B cell (primary cell): ENCODE results near the gene NRP1. TPM values are rescaled to one million over a fixed set of nuclear protein-coding genes. Genes with fewer than 3 reads are reported as not detected.

Source experiments
- ATAC-seq: fragments of 200-7000 bp; cut with Tn5 transposase; one replicate; pipeline ENCODE4 v1.10.0; 2021; ENCODE audit warnings: low read depth, mild to moderate bottlenecking, moderate number of reproducible peaks, moderate library complexity
- CTCF ChIA-PET: fragments of 350-600 bp; sonication (Branson Sonifier 250); formaldehyde crosslinking; loops from one replicate; lab custom pipeline; 2021; ENCODE audit warnings: antibody characterized with exemption, inconsistent platforms; lab: Charles Lee
- POLR2A ChIA-PET: fragments of 350-600 bp; sonication (Branson Sonifier 250); formaldehyde crosslinking; loops from one replicate; lab custom pipeline; 2021; ENCODE audit warnings: antibody characterized with exemption; lab: Charles Lee
- DNase-seq: peaks from one replicate; pipeline ENCODE4 v3.0.0; 2013
- H2AFZ ChIP-seq: 2 replicates; pipeline ENCODE4 v1.6.1; 2012; ENCODE audit warnings: mild to moderate bottlenecking, low read depth, low read length; ENCODE audit not compliant: insufficient read depth, poor library complexity, severe bottlenecking
- H3K27ac ChIP-seq, 2 donors: 1 replicate in 1 of 2; 2 replicates in 1 of 2; pipeline ENCODE4 v1.5.1; 2012 to 2013; ENCODE audit warnings: low read length in 2 of 2, mild to moderate bottlenecking in 2 of 2, moderate library complexity in 1 of 2
- H3K27me3 ChIP-seq, 4 experiments: fragments of 200-600 bp in 1 of 4; sonication (generic) in 1 of 4; replicated peaks in 1 of 4; 1 replicate in 2 of 4; 2 replicates in 2 of 4; pipeline versions ENCODE4 v1.6.1 to v1.7.0; 2013 to 2016; ENCODE audit warnings: low read length in 3 of 4, mild to moderate bottlenecking in 2 of 4, mixed read lengths in 1 of 4, moderate library complexity in 1 of 4; ENCODE audit not compliant: insufficient read depth in 4 of 4, control insufficient read depth in 3 of 4; ENCODE audit errors: control extremely low read depth in 1 of 4
- H3K36me3 ChIP-seq, 2 experiments: replicated peaks in 1 of 2; 1 replicate in 1 of 2; 2 replicates in 1 of 2; pipeline versions ENCODE4 v1.6.1 to v1.7.1; 2013; ENCODE audit warnings: low read length in 1 of 2; ENCODE audit not compliant: insufficient read depth in 2 of 2, control insufficient read depth in 1 of 2; ENCODE audit errors: control extremely low read depth in 1 of 2, extremely low read depth in 1 of 2
- H3K4me1 ChIP-seq, 2 donors: fragments of 200-600 bp in 1 of 2; sonication (generic) in 1 of 2; 1 replicate in 1 of 2; 2 replicates in 1 of 2; pipeline versions ENCODE4 v1.5.1 to v1.6.1; 2013 to 2017; ENCODE audit warnings: low read length in 2 of 2; ENCODE audit not compliant: control insufficient read depth in 2 of 2, insufficient read depth in 2 of 2
- H3K4me2 ChIP-seq: replicated peaks from 2 replicates; pipeline ENCODE3; 2012; ENCODE audit warnings: mild to moderate bottlenecking, low read depth, low read length; ENCODE audit not compliant: poor library complexity, severe bottlenecking
- H3K4me3 ChIP-seq, 5 experiments: fragments of 200-600 bp in 1 of 5; sonication (generic) in 1 of 5; 1 replicate in 3 of 5; 2 replicates in 2 of 5; pipeline versions ENCODE4 v1.5.1 to v1.7.0; 2011 to 2016; ENCODE audit warnings: low read length in 4 of 5, mild to moderate bottlenecking in 4 of 5, low read depth in 2 of 5, control low read depth in 1 of 5, moderate library complexity in 1 of 5; ENCODE audit not compliant: insufficient read depth in 1 of 5; ENCODE audit errors: control extremely low read depth in 1 of 5, extremely low read depth in 1 of 5
- H3K79me2 ChIP-seq: fragments of 200-600 bp; sonication (generic); one replicate; pipeline ENCODE4 v1.6.0; 2016; ENCODE audit warnings: low read length; ENCODE audit not compliant: control insufficient read depth, insufficient read depth
- H3K9ac ChIP-seq: fragments of 200-600 bp; sonication (generic); 2 replicates; pipeline ENCODE4 v1.6.1; 2017; ENCODE audit warnings: mild to moderate bottlenecking, low read length, moderate library complexity
- H3K9me3 ChIP-seq, 3 donors: one replicate each; pipeline versions ENCODE4 v1.6.1 to v1.7.1; 2013; ENCODE audit warnings: low read length in 2 of 3; ENCODE audit not compliant: control insufficient read depth in 2 of 3, insufficient read depth in 1 of 3; ENCODE audit errors: control extremely low read depth in 1 of 3
- H4K20me1 ChIP-seq: 2 replicates; pipeline ENCODE4 v1.6.0; 2012; ENCODE audit warnings: mild to moderate bottlenecking, low read length; ENCODE audit not compliant: insufficient read depth, control insufficient read depth, poor library complexity, severe bottlenecking
- H3K27ac Mint-ChIP-seq: one replicate; pipeline ENCODE4 v1.8.0; 2021; ENCODE audit warnings: mixed read lengths
- H3K27me3 Mint-ChIP-seq: one replicate; pipeline ENCODE4 v1.8.0; 2021; ENCODE audit warnings: mixed read lengths
- H3K4me1 Mint-ChIP-seq: one replicate; pipeline ENCODE4 v1.8.0; 2021; ENCODE audit warnings: mixed read lengths
- H3K4me3 Mint-ChIP-seq: one replicate; pipeline ENCODE4 v1.8.0; 2021; ENCODE audit warnings: mixed read lengths
- H3K9me3 Mint-ChIP-seq: one replicate; pipeline ENCODE4 v1.8.0; 2022; ENCODE audit warnings: mixed read lengths; ENCODE audit not compliant: insufficient read depth
- EZH2 ChIP-seq: IDR thresholded peaks from 2 replicates; pipeline ENCODE4 v1.6.1; 2012; ENCODE audit warnings: borderline replicate concordance, low read depth, mild to moderate bottlenecking, moderate library complexity, low read length; ENCODE audit not compliant: insufficient read depth, poor library complexity, severe bottlenecking
- WGBS: methylation state at CpG from one replicate; pipeline ENCODE4 v1.1.5; 2013; ENCODE audit warnings: missing lambda C conversion rate; ENCODE audit not compliant: insufficient coverage; 5-methylcytosine and 5-hydroxymethylcytosine counted together
- intact Hi-C: fragments of 100-400 bp; cut with micrococcal nuclease; formaldehyde crosslinking; loops from one replicate; pipeline ENCODE4 v1.10.0; 2022
- polyA plus RNA-seq: library from polyadenylated mRNA; depleted of rRNA; stranded (reverse); fragments of >200 nt; gene quantifications from 2 replicates; pipeline ENCODE4 v1.2.3, GENCODE V29; 2012
- total RNA-seq, 2 donors: library from RNA; stranded (reverse); fragments of 120-200 nt in 1 of 2; gene quantifications; 1 replicate in 1 of 2; 2 replicates in 1 of 2; pipeline versions ENCODE4 v1.2.3 to v1.2.4, GENCODE V29; 2013 to 2022
- TF ChIP-seq, protein P1 (sequence below): fragments of 200-600 bp; IDR thresholded peaks from one replicate; pipeline ENCODE4 v1.8.0; 2022; ENCODE audit warnings: antibody characterized with exemption, mild to moderate bottlenecking

Gene NRP1
- total and polyA plus RNA-seq, 2 donors (not counting 1 experiment from before 2014, with no cell fraction given), result 0.34 TPM; not detected in 1

DNA sequence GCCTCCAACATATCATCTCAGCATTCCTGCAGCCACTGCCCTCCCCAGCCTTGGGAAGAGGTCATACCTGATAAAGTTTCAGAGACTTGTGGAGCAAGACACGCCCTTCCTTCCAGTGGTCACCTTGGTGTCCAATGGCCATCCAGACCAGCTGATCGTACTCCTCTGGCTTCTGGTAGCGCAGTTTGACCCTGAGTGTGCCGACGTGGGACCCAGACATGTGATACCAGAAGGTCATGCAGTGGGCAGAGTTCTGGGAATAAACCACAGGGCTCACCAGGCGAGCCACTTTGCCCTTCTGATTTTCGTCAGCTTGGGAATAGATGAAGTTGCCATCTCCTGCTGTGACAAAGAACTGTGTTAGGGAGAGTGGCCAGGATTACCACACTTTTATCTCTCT, 148.3 kb downstream of the NRP1 start:
- Histone ChIP-seq H3K36me3 (no peaks in the 10 kb centered on the region), H3K4me3 (no peak overlapping the region), H2AFZ (no peak overlapping the region), H4K20me1 (no peaks in the 10 kb centered on the region), H3K9ac (no peak overlapping the region), H3K4me2 (no peak overlapping the region), H3K27me3 (no peaks in the 10 kb centered on the region), H3K79me2 (no peaks in the 10 kb centered on the region), H3K9me3 (no peaks in the 10 kb centered on the region), H3K27ac (no peak overlapping the region), H3K4me1 (no peaks in the 10 kb centered on the region)
- peaks cover 17% of the 10 kb centered on the region for H3K27me3 Mint-ChIP-seq
- ChIA-PET POLR2A (no interaction called here), CTCF (no interaction called here)
- no peak for DNase-seq
- no peaks in the 10 kb centered on the region for H3K4me1 Mint-ChIP-seq
- no peaks in the 10 kb centered on the region for H3K9me3 Mint-ChIP-seq
- intact Hi-C loops, result no loop called here
- WGBS, result 79% methylated on average over 6 of the region's 7 CpGs
- ATAC-seq, result no peak
- TF ChIP-seq EZH2, result no peak
- TF ChIP-seq, protein P1, sequence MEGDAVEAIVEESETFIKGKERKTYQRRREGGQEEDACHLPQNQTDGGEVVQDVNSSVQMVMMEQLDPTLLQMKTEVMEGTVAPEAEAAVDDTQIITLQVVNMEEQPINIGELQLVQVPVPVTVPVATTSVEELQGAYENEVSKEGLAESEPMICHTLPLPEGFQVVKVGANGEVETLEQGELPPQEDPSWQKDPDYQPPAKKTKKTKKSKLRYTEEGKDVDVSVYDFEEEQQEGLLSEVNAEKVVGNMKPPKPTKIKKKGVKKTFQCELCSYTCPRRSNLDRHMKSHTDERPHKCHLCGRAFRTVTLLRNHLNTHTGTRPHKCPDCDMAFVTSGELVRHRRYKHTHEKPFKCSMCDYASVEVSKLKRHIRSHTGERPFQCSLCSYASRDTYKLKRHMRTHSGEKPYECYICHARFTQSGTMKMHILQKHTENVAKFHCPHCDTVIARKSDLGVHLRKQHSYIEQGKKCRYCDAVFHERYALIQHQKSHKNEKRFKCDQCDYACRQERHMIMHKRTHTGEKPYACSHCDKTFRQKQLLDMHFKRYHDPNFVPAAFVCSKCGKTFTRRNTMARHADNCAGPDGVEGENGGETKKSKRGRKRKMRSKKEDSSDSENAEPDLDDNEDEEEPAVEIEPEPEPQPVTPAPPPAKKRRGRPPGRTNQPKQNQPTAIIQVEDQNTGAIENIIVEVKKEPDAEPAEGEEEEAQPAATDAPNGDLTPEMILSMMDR, result no peak
- no peak overlapping the region for H3K27ac Mint-ChIP-seq
- no peak overlapping the region for H3K4me3 Mint-ChIP-seq

DNA sequence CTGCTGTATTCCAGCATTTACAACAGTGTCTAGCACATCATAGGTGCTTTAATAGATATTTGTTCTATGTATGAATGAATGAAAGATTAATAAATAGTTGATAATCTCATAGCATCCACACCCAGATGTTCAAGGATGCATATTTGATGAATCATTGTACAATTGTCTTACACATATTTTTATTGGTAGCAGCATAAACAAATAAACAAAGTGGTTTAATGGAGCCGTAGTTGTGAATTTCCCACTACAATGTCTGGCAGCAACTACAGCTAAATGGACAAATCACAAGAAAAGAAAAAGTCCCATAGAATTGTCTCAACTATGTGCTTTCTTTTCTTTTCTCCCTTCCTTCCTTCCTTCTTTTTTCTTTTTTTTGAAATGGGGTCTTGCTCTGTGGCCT, 150.8 kb downstream of the NRP1 start:
- intact Hi-C loops, result no loop called here
- Histone ChIP-seq H3K4me1 (no peaks in the 10 kb centered on the region), H4K20me1 (no peaks in the 10 kb centered on the region), H3K27me3 (no peaks in the 10 kb centered on the region), H3K27ac (no peak overlapping the region), H3K9ac (no peak overlapping the region), H3K36me3 (no peaks in the 10 kb centered on the region), H3K9me3 (no peaks in the 10 kb centered on the region), H3K79me2 (no peaks in the 10 kb centered on the region), H3K4me2 (no peak overlapping the region), H3K4me3 (no peak overlapping the region), H2AFZ (no peak overlapping the region)
- no peaks in the 10 kb centered on the region for H3K4me1 Mint-ChIP-seq
- no peak overlapping the region for H3K27ac Mint-ChIP-seq
- no peaks in the 10 kb centered on the region for H3K9me3 Mint-ChIP-seq
- DNase-seq, result no peak
- H3K27me3 Mint-ChIP-seq, result peaks cover 17% of the 10 kb centered on the region
- no peak overlapping the region for H3K4me3 Mint-ChIP-seq
- WGBS, result no CpG with 5 or more reads among the region's 1 CpG
- ChIA-PET POLR2A (no interaction called here), CTCF (interaction anchor here (1.1 kb wide), 1 partner anchor 10 kb away, joined by 4 read pairs; no protein-coding TSS in a partner anchor)
- no peak for TF ChIP-seq EZH2
- TF ChIP-seq, protein P1, result no peak
- no peak for ATAC-seq
